Stomach (tissue), 9 donors: ENCODE results near the gene AP5S1. TPM values are rescaled to one million over a fixed set of nuclear protein-coding genes. Genes with fewer than 3 reads are reported as not detected.

Experiments
- DNase-seq, 2 donors: peaks; one replicate each; pipeline versions ENCODE4 v3.0.0 to v3.0.0-alpha.2; 2013 to 2019
- H3K27ac ChIP-seq, 5 donors: fragments of 200-600 bp in 4 of 5; sonication (generic) in 4 of 5; one replicate each; pipeline ENCODE4 v1.5.1; 2013 to 2019; ENCODE audit warnings: mild to moderate bottlenecking in 1 of 5, moderate library complexity in 1 of 5
- H3K27me3 ChIP-seq, 3 donors: fragments of 200-600 bp; sonication (generic); one replicate each; pipeline ENCODE4 v1.5.1; 2017 to 2019; ENCODE audit warnings: mixed run types in 1 of 3
- H3K36me3 ChIP-seq, 4 donors: fragments of 200-600 bp; sonication (generic); 1 replicate in 3 of 4; 2 replicates in 1 of 4; pipeline ENCODE4 v1.5.1; 2016 to 2019
- H3K4me1 ChIP-seq, 4 donors: fragments of 200-600 bp; sonication (generic); one replicate each; pipeline ENCODE4 v1.5.1; 2016 to 2019
- H3K4me3 ChIP-seq, 4 donors: fragments of 200-600 bp; sonication (generic) in 3 of 4; one replicate each; pipeline ENCODE4 v1.5.1; 2016 to 2019; ENCODE audit warnings: mild to moderate bottlenecking in 1 of 4
- H3K9me3 ChIP-seq, 4 donors: fragments of 200-600 bp; sonication (generic); one replicate each; pipeline ENCODE4 v1.5.1; 2016 to 2019
- EP300 ChIP-seq: sonication (generic); formaldehyde crosslinking; IDR thresholded peaks from one replicate; pipeline ENCODE4 v1.6.1; 2017; ENCODE audit warnings: antibody characterized with exemption
- POLR2A ChIP-seq, 4 donors: fragments of 450-650 bp; IDR thresholded peaks; one replicate each; pipeline ENCODE4 v1.6.1; 2016; ENCODE audit warnings: antibody characterized with exemption in 4 of 4, control low read depth in 2 of 4, mild to moderate bottlenecking in 1 of 4, moderate library complexity in 1 of 4
- POLR2AphosphoS5 ChIP-seq, 3 donors: sonication (generic); formaldehyde crosslinking; IDR thresholded peaks; one replicate each; pipeline ENCODE4 v1.6.1; 2016; ENCODE audit warnings: antibody characterized with exemption in 3 of 3
- WGBS, 5 donors: extraction: QIAGEN DNeasy Blood & Tissue Kit in 3 of 5; methylation state at CpG; one replicate each; pipeline versions ENCODE4 v1.1.5 to v1.1.7; 2013 to 2018; 5-methylcytosine and 5-hydroxymethylcytosine counted together
- intact Hi-C: fragments of 100-400 bp; cut with DNase I; formaldehyde crosslinking; loops from one replicate; pipeline ENCODE4 v1.15.1; 2023; ENCODE audit warnings: low total_unique reads
- polyA plus RNA-seq, 3 donors: library from polyadenylated mRNA; stranded (reverse); fragments of 200-250 nt; gene quantifications; one replicate each; pipeline ENCODE4 v1.2.3, GENCODE V29; 2013
- total RNA-seq, 5 donors: library from RNA; depleted of rRNA; stranded (reverse); fragments of >200 nt; gene quantifications; one replicate each; pipeline versions ENCODE4 v1.1.0 to v1.2.3, GENCODE V29; 2014 to 2016
- TF ChIP-seq, protein P1 (sequence below), 7 experiments: fragments of 450-650 bp in 4 of 7; fragments of 200-600 bp in 3 of 7; sonication (generic) in 3 of 7; IDR thresholded peaks; one replicate each; pipeline ENCODE4 v1.5.1; 2016 to 2019; ENCODE audit warnings: antibody characterized with exemption in 7 of 7, control low read depth in 2 of 7, mild to moderate bottlenecking in 1 of 7
- donor health status: healthy with polysubstance abuse.
- donor health status: Bipolar disorder and iron deficiency.
- donor health status: healthy.

AP5S1 gene
- total and polyA plus RNA-seq, 8 donors = 1.8 to 14.8 (median 6.7) TPM

DNA sequence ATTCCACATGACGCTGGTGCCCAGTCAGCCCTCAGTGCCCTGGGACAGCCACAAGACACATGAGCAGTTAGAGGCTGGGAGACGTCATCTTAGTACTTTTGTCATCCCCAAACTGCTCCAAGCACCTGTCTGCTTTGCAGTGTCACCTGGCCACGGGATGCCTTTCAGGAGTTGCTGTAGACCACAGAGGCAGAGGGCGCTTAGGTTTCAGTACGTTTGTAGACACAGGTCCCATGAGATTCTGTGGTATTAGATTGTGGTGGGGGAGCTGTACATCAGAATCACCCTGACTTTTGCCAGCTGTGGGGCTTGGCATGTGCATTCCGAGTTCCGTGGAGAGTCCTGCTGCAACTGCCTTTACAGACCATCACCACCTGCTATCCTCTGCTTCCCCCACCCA is 43.0 kb downstream of the AP5S1 start:
- no peaks in the 10 kb centered on the region for H3K27me3 ChIP-seq
- H3K4me1 ChIP-seq = no peaks in the 10 kb centered on the region
- peaks cover 79 to 100% (median 99%) of the 10 kb centered on the region in 4 donors for H3K36me3 ChIP-seq
- no peak overlapping the region for H3K27ac ChIP-seq
- no peak overlapping the region for H3K4me3 ChIP-seq
- TF ChIP-seq POLR2A (IDR thresholded peaks at IDR 0.05) (no peak), POLR2AphosphoS5 (IDR thresholded peaks at IDR 0.05) (no peak), EP300 (no peak)
- TF ChIP-seq, protein P1, sequence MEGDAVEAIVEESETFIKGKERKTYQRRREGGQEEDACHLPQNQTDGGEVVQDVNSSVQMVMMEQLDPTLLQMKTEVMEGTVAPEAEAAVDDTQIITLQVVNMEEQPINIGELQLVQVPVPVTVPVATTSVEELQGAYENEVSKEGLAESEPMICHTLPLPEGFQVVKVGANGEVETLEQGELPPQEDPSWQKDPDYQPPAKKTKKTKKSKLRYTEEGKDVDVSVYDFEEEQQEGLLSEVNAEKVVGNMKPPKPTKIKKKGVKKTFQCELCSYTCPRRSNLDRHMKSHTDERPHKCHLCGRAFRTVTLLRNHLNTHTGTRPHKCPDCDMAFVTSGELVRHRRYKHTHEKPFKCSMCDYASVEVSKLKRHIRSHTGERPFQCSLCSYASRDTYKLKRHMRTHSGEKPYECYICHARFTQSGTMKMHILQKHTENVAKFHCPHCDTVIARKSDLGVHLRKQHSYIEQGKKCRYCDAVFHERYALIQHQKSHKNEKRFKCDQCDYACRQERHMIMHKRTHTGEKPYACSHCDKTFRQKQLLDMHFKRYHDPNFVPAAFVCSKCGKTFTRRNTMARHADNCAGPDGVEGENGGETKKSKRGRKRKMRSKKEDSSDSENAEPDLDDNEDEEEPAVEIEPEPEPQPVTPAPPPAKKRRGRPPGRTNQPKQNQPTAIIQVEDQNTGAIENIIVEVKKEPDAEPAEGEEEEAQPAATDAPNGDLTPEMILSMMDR (IDR thresholded peaks at IDR 0.05) = no peak
- DNase-seq = no peak
- intact Hi-C loops = no loop called here
- no peaks in the 10 kb centered on the region for H3K9me3 ChIP-seq
- 80 to 95% (median 90%) methylated on average over 7 of the region's 7 CpGs for WGBS, 5 donors

DNA sequence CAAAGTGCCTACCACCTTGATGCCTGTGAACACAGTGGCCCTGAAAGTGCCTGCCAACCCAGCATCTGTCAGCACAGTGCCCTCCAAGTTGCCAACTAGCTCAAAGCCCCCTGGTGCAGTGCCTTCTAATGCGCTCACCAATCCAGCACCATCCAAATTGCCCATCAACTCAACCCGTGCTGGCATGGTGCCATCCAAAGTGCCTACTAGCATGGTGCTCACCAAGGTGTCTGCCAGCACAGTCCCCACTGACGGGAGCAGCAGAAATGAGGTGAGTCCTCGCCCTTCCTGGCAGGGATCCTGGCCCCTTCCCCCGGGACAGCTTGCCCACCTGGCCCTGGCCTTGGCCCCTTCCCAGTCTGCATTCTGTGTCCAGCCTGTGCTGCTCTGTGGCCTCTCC is 44.2 kb downstream of the AP5S1 start:
- H3K4me3 ChIP-seq = no peak overlapping the region
- 79 to 86% (median 83%) methylated on average over 5 of the region's 5 CpGs for WGBS, 5 donors
- no peak for DNase-seq
- TF ChIP-seq, protein P1 (IDR thresholded peaks at IDR 0.05) = no peak
- TF ChIP-seq POLR2A (IDR thresholded peaks at IDR 0.05) (no peak), EP300 (no peak), POLR2AphosphoS5 (IDR thresholded peaks at IDR 0.05) (no peak)
- intact Hi-C loops = no loop called here
- H3K27me3 ChIP-seq = no peaks in the 10 kb centered on the region
- no peaks in the 10 kb centered on the region for H3K9me3 ChIP-seq
- no peaks in the 10 kb centered on the region for H3K4me1 ChIP-seq
- peaks cover 67 to 99% (median 98%) of the 10 kb centered on the region in 4 donors for H3K36me3 ChIP-seq
- H3K27ac ChIP-seq = no peak overlapping the region

DNA sequence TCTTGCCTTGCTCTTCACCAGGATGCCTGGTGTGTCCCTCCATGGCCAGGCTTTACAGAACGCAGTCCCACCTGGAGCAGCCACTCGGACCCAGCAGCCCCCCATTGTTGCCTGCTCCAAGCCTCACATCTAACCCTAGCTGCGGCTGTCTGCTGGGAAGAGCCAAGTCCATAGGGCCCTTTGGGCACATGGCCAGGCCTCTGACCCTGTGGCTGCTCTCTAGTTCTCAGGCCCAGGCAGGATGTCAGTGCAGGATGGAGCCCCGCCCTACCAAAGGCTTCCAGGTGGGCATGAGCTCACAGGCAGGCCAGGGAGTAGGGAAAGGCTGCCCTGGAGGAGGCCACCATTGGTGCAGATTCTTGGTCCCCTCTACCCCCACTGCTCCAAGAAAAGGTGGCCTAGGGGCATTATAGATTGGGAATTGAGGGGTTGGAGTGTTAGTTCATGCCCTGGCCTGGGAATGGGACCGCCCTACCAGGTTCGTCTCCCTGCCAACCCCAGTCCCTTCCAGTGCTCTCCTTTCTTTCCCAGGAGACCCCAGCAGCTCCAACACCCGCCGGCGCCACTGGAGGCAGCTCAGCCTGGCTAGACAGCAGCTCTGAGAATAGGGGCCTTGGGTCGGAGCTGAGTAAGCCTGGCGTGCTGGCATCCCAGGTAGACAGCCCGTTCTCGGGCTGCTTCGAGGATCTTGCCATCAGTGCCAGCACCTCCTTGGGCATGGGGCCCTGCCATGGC is 45.0 kb downstream of the AP5S1 start:
- 85 to 90% (median 89%) methylated on average over 12 to 14 of the region's 14 CpGs for WGBS, 5 donors
- H3K27me3 ChIP-seq = no peaks in the 10 kb centered on the region
- H3K9me3 ChIP-seq = no peaks in the 10 kb centered on the region
- no peaks in the 10 kb centered on the region for H3K4me1 ChIP-seq
- no peak for DNase-seq
- H3K4me3 ChIP-seq = no peak overlapping the region
- intact Hi-C loops = no loop called here
- H3K27ac ChIP-seq = no peak overlapping the region
- TF ChIP-seq POLR2A (IDR thresholded peaks at IDR 0.05) = no peak
- no peak for TF ChIP-seq EP300
- TF ChIP-seq, protein P1 (IDR thresholded peaks at IDR 0.05) = no peak
- TF ChIP-seq POLR2AphosphoS5 (IDR thresholded peaks at IDR 0.05) = no peak
- peaks cover 65 to 99% (median 98%) of the 10 kb centered on the region in 4 donors for H3K36me3 ChIP-seq

DNA sequence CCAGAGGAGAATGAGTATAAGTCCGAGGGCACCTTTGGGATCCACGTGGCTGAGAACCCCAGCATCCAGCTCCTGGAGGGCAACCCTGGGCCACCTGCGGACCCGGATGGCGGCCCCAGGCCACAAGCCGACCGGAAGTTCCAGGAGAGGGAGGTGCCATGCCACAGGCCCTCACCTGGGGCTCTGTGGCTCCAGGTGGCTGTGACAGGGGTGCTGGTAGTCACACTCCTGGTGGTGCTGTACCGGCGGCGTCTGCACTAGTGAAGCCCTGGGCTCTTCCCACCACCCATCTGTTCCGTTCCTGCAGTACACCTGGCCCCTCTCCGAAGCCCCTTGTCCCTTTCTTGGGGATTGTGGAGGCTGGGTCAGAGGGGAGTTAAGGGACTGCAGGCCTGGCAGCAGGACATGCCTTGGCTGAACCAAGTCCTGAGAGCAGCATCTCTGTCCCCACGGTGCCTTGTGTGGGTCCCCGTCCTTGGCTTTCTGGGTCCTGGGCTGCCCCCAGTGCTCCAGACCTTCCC is 45.6 kb downstream of the AP5S1 start:
- H3K4me3 ChIP-seq = no peak overlapping the region
- no peaks in the 10 kb centered on the region for H3K27me3 ChIP-seq
- H3K36me3 ChIP-seq = peaks cover 60 to 96% (median 95%) of the 10 kb centered on the region in 4 donors
- no peak for DNase-seq
- TF ChIP-seq POLR2AphosphoS5 (IDR thresholded peaks at IDR 0.05) (no peak), POLR2A (IDR thresholded peaks at IDR 0.05) (no peak), EP300 (no peak)
- TF ChIP-seq, protein P1 (IDR thresholded peaks at IDR 0.05) = no peak
- H3K9me3 ChIP-seq = no peaks in the 10 kb centered on the region
- H3K27ac ChIP-seq = no peak overlapping the region
- WGBS, 5 donors = 88 to 94% (median 93%) methylated on average over 10 to 14 of the region's 14 CpGs
- intact Hi-C loops = no loop called here
- H3K4me1 ChIP-seq = no peaks in the 10 kb centered on the region
